K562 (cell line): ENCODE data around the gene ZNF761. TPM values are rescaled to one million over a fixed set of nuclear protein-coding genes. Genes with fewer than 3 reads are reported as not detected.

Experiments used
- ATAC-seq: fragments of 200-7000 bp; cut with Tn5 transposase; 3 replicates; pipeline ENCODE4 v1.9.1; 2020; ENCODE audit warnings: moderate library complexity
- BruUV-seq: library from RNA; stranded (reverse); fragments of 400-500 nt; replicated peaks from 2 replicates; lab custom pipeline; 2021; lab: Mats Ljungman, UMichigan
- CTCF ChIA-PET: fragments of 300-600 bp; formaldehyde crosslinking; extraction: SDS; loops from one replicate; lab custom pipeline; 2021; ENCODE audit warnings: low intra/inter-chr PET ratio; lab: Yijun Ruan, JAX
- POLR2A ChIA-PET: fragments of 300-600, 350-650 bp; sonication (Branson Sonifier 250); formaldehyde crosslinking; extraction: SDS; loops from one replicate; lab custom pipeline; 2021; ENCODE audit warnings: antibody characterized with exemption, inconsistent platforms; lab: Yijun Ruan, JAX
- DNase-seq, 4 experiments: peaks; one replicate each; pipeline versions ENCODE4 v3.0.0 to v3.0.0-alpha.2; 2011 to 2018; ENCODE audit warnings: low spot score in 3 of 4, mixed read lengths in 3 of 4; ENCODE audit errors: extremely low read depth in 1 of 4
- FAIRE-seq: peaks from 2 replicates; lab custom pipeline; 2011; peaks lifted over from hg19 to GRCh38; lab: Jason Lieb, UNC
- H2AFZ ChIP-seq: 2 replicates; pipeline ENCODE4 v1.6.0; 2011; ENCODE audit warnings: low read depth, low read length, control low read depth, inconsistent platforms
- H3K27ac ChIP-seq: fragments of 200-600 bp; 3 replicates; pipeline ENCODE4 v1.8.0; 2011; ENCODE audit warnings: low read depth, mild to moderate bottlenecking, control low read depth, inconsistent platforms, low read length, moderate library complexity, mixed read lengths; ENCODE audit errors: extremely low read depth
- H3K27me3 ChIP-seq, 2 experiments: fragments of 300-600 bp in 1 of 2; 2 replicates in 1 of 2; 3 replicates in 1 of 2; pipeline versions ENCODE4 v1.6.0 to v1.8.0; 2011; ENCODE audit warnings: inconsistent platforms in 2 of 2, low read length in 2 of 2, mild to moderate bottlenecking in 1 of 2, mixed read lengths in 1 of 2, moderate library complexity in 1 of 2; ENCODE audit not compliant: control insufficient read depth in 2 of 2, insufficient read depth in 2 of 2
- H3K36me3 ChIP-seq: fragments of 300-600 bp; 3 replicates; pipeline ENCODE4 v1.8.0; 2011; ENCODE audit warnings: mild to moderate bottlenecking, low read length, inconsistent platforms; ENCODE audit not compliant: control insufficient read depth, insufficient read depth
- H3K4me1 ChIP-seq, 2 experiments: fragments of 200-600 bp in 1 of 2; replicated peaks in 1 of 2; 2 replicates in 1 of 2; 3 replicates in 1 of 2; pipeline versions ENCODE4 v1.5.1 to v1.8.0; 2011; ENCODE audit warnings: inconsistent platforms in 2 of 2, low read length in 2 of 2, mild to moderate bottlenecking in 1 of 2, mixed read lengths in 1 of 2, moderate library complexity in 1 of 2; ENCODE audit not compliant: control insufficient read depth in 2 of 2, insufficient read depth in 2 of 2
- H3K4me2 ChIP-seq: 2 replicates; pipeline ENCODE4 v1.6.1; 2011; ENCODE audit warnings: low read length, control low read depth, inconsistent platforms, mixed read lengths; ENCODE audit not compliant: insufficient read depth
- H3K4me3 ChIP-seq: fragments of 200-600 bp; sonication (generic), shearing (Covaris generic); 2 replicates; pipeline ENCODE4 v1.5.1; 2016; ENCODE audit warnings: control low read depth, inconsistent platforms
- H3K79me2 ChIP-seq: fragments of 200-600 bp; 3 replicates; pipeline ENCODE4 v1.8.0; 2011; ENCODE audit warnings: low read length, inconsistent platforms; ENCODE audit not compliant: control insufficient read depth, insufficient read depth
- H3K9ac ChIP-seq, 2 experiments: 2 replicates each; pipeline versions ENCODE4 v1.6.0 to v1.6.1; 2011; ENCODE audit warnings: low read depth in 2 of 2, low read length in 2 of 2, control low read depth in 1 of 2, inconsistent platforms in 1 of 2, mild to moderate bottlenecking in 1 of 2, mixed read lengths in 1 of 2; ENCODE audit not compliant: insufficient read depth in 1 of 2
- H3K9me1 ChIP-seq: one replicate; pipeline ENCODE4 v1.6.0; 2011; ENCODE audit warnings: inconsistent platforms, mild to moderate bottlenecking, low read length, moderate library complexity; ENCODE audit not compliant: control insufficient read depth, insufficient read depth
- H3K9me3 ChIP-seq: replicated peaks from 2 replicates; pipeline ENCODE4 v1.5.1; 2011; ENCODE audit warnings: low read depth, low read length, inconsistent platforms; ENCODE audit not compliant: control insufficient read depth, insufficient read depth
- H4K20me1 ChIP-seq: replicated peaks from 2 replicates; pipeline ENCODE4 v1.6.1; 2011; ENCODE audit warnings: low read length, inconsistent platforms, mixed read lengths; ENCODE audit not compliant: control insufficient read depth, insufficient read depth
- MAFF ChIP-seq: IDR thresholded peaks from 2 replicates; pipeline ENCODE4 v1.6.1; 2012; ENCODE audit warnings: low read length, improper control_type of control experiment
- MCM2 ChIP-seq: fragments of 450-650 bp; IDR thresholded peaks from 2 replicates; pipeline ENCODE4 v1.6.1; 2017; ENCODE audit warnings: low read depth, mild to moderate bottlenecking
- NCOA4 ChIP-seq: fragments of 450-650 bp; IDR thresholded peaks from 2 replicates; pipeline ENCODE4 v1.6.1; 2018; ENCODE audit warnings: mild to moderate bottlenecking; ENCODE audit not compliant: partially characterized antibody
- PTTG1 ChIP-seq: fragments of 450-650 bp; IDR thresholded peaks from 2 replicates; pipeline ENCODE4 v1.6.1; 2016; ENCODE audit warnings: low read depth, mild to moderate bottlenecking, missing genetic modification characterization, missing compliant biosample characterization
- RAD21 ChIP-seq, 2 experiments: fragments of 250-450 bp in 1 of 2; fragments of 450-650 bp in 1 of 2; sonication (Bioruptor Pico) in 1 of 2; formaldehyde crosslinking in 1 of 2; IDR thresholded peaks in 1 of 2; conservative IDR thresholded peaks in 1 of 2; 2 replicates each; pipeline versions ENCODE4 v1.4.0 to v1.8.0; 2020 to 2022; ENCODE audit warnings: mild to moderate bottlenecking in 2 of 2, moderate library complexity in 1 of 2
- RNF219 ChIP-seq: fragments of 250-450 bp; sonication (Bioruptor Pico); IDR thresholded peaks from 2 replicates; pipeline ENCODE4 v1.5.0; 2022; ENCODE audit warnings: mild to moderate bottlenecking
- STAG1 ChIP-seq: sonication (generic); formaldehyde crosslinking; IDR thresholded peaks from 2 replicates; pipeline ENCODE4 v1.5.0; 2020; ENCODE audit warnings: missing genetic modification reagents, borderline replicate concordance
- TAF9B ChIP-seq: fragments of 450-650 bp; IDR thresholded peaks from 2 replicates; pipeline ENCODE4 v1.6.1; 2018; ENCODE audit warnings: mild to moderate bottlenecking; ENCODE audit not compliant: partially characterized antibody
- TEAD1 ChIP-seq, 2 experiments: fragments of 450-650 bp in 1 of 2; sonication (generic) in 1 of 2; formaldehyde crosslinking; IDR thresholded peaks; 2 replicates each; pipeline versions ENCODE4 v1.4.0 to v1.8.0; 2020 to 2022; ENCODE audit warnings: mild to moderate bottlenecking in 2 of 2, missing genetic modification reagents in 1 of 2
- TGIF2 ChIP-seq: sonication (generic); formaldehyde crosslinking; IDR thresholded peaks from 2 replicates; pipeline ENCODE4 v1.8.1; 2022; ENCODE audit warnings: mild to moderate bottlenecking, missing genetic modification reagents, moderate library complexity
- ZNF197 ChIP-seq: fragments of 200-800 bp; sonication (Bioruptor generic); IDR thresholded peaks from 2 replicates; pipeline ENCODE4 v1.6.1; 2016; ENCODE audit warnings: low read depth, missing genetic modification characterization, missing compliant biosample characterization
- ZNF212 ChIP-seq: fragments of 450-650 bp; formaldehyde crosslinking; IDR thresholded peaks from 2 replicates; pipeline ENCODE4 v1.4.0; 2020; ENCODE audit warnings: mild to moderate bottlenecking
- ZNF445 ChIP-seq: fragments of 250-450 bp; sonication (Bioruptor Pico); IDR thresholded peaks from 2 replicates; pipeline ENCODE4 v1.4.0; 2020; ENCODE audit warnings: low read depth, mild to moderate bottlenecking, moderate library complexity
- WGBS: fragments of 100-300 bp; shearing (Covaris generic); methylation state at CpG from one replicate; pipeline ENCODE4 v1.1.6; 2016; ENCODE audit warnings: low coverage, mixed read lengths; ENCODE audit not compliant: insufficient coverage; ENCODE audit errors: missing lambda C conversion rate; 5-methylcytosine and 5-hydroxymethylcytosine counted together
- in situ Hi-C: fragments of 300-500 bp; cut with MboI; formaldehyde crosslinking; loops from 4 replicates; pipeline ENCODE4 v1.15.0; 2018; ENCODE audit warnings: inconsistent platforms, mixed read lengths
- intact Hi-C: fragments of 100-400 bp; cut with micrococcal nuclease; formaldehyde crosslinking; loops from 2 replicates; pipeline ENCODE4 v1.14.2; 2022
- polyA plus RNA-seq, 8 experiments: library from polyadenylated mRNA; depleted of rRNA in 4 of 8; stranded (reverse) in 5 of 8; unstranded in 3 of 8; fragments of >200 nt; fragmentation: Nextera tagmentation in 2 of 8; fragmentation: Illumina TruSeq in 1 of 8; extraction: Ambion mirVana in 2 of 8; extraction: Trizol in 1 of 8; gene quantifications; 2 replicates each; pipeline versions ENCODE4 v1.2.1 to v1.2.3, GENCODE V29; 2011 to 2014; ENCODE audit warnings: inconsistent platforms in 1 of 8, missing spikeins in 1 of 8
- total RNA-seq, 7 experiments: library from RNA; depleted of rRNA in 6 of 7; stranded (reverse); fragments of >200 nt in 6 of 7; fragmentation: Illumina TruSeq in 2 of 7; extraction: Trizol in 2 of 7; gene quantifications; 2 replicates each; pipeline versions ENCODE4 v1.2.1 to v1.2.3, GENCODE V29; 2011 to 2021; ENCODE audit warnings: low replicate concordance in 1 of 7
- TF ChIP-seq, protein P1 (sequence below), 2 experiments: IDR thresholded peaks in 1 of 2; conservative IDR thresholded peaks in 1 of 2; 2 replicates each; pipeline ENCODE4 v1.6.1; 2016; ENCODE audit warnings: low read depth in 2 of 2, mild to moderate bottlenecking in 1 of 2, missing compliant biosample characterization in 1 of 2, missing genetic modification characterization in 1 of 2, moderate library complexity in 1 of 2

Gene ZNF761
- total and polyA plus RNA-seq, 9 of the 15 experiments (the other 6 are each of a cell fraction or from before 2014, with no cell fraction given), result 10.3 to 30.2 (median 17.0) TPM

DNA sequence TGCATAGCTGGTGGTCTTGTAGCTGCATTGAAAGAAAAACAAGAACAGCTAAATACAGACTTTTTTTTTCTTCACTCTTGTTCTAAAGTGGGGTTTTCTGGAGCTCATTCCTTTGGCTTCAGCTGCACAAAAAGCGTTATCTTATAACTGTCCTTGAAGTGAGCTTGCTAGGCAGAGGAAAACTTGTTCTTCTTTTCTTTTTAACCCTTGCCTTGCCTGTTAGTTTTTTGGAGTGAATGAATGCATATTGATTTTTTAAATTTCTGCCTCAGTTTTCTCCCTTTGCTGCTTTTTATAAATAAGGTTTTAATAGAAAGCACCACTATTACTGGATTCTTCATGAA is 35.3 kb upstream of the ZNF761 start:
- in situ Hi-C loops, result no loop called here
- peak in 1 of 4 experiments; percentile 6 for DNase-seq
- Histone ChIP-seq H3K36me3 (peaks cover 26% of the 10 kb centered on the region; the same call in 2 of the 3 replicates), H3K79me2 (peaks cover 18% of the 10 kb centered on the region), H3K4me3 (peak overlapping the region; percentile 67), H3K9me1 (no peaks in the 10 kb centered on the region)
- no TSS peak for BruUV-seq
- no peak for FAIRE-seq
- no peak for ATAC-seq
- WGBS, result 0% methylated on average over 1 of the region's 1 CpG
- no peak for TF ChIP-seq TAF9B
- no peak for TF ChIP-seq PTTG1 (tag)
- TF ChIP-seq, protein P1, sequence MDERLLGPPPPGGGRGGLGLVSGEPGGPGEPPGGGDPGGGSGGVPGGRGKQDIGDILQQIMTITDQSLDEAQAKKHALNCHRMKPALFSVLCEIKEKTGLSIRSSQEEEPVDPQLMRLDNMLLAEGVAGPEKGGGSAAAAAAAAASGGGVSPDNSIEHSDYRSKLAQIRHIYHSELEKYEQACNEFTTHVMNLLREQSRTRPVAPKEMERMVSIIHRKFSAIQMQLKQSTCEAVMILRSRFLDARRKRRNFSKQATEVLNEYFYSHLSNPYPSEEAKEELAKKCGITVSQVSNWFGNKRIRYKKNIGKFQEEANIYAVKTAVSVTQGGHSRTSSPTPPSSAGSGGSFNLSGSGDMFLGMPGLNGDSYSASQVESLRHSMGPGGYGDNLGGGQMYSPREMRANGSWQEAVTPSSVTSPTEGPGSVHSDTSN (CRISPR knock-in tag; IDR thresholded peaks at IDR 0.05; ENCODE audit: low read depth), result no peak
- TF ChIP-seq, protein P1 (tag; conservative IDR thresholded peaks at IDR 0.05; ENCODE audit: low read depth), result no peak
- TF ChIP-seq RAD21 (CRISPR knock-in tag; conservative IDR thresholded peaks at IDR 0.05 in 1 of 2, IDR thresholded peaks at IDR 0.05 in 1 of 2), result no peak
- no peak for TF ChIP-seq ZNF197 (CRISPR knock-in tag)
- no peak for TF ChIP-seq ZNF445 (CRISPR knock-in tag)
- no peak for TF ChIP-seq MAFF
- TF ChIP-seq STAG1 (CRISPR knock-in tag), result no peak
- no peak for TF ChIP-seq NCOA4
- TF ChIP-seq TEAD1 (CRISPR knock-in tag; IDR thresholded peaks at IDR 0.05), result no peak
- no peak for TF ChIP-seq RNF219 (CRISPR knock-in tag)
- TF ChIP-seq ZNF212 (CRISPR knock-in tag), result no peak
- no peak for TF ChIP-seq MCM2
- TF ChIP-seq TGIF2, result no peak
- TF ChIP-seq, all 486 proteins: peak for 0
- Histone ChIP-seq H3K9ac (no peak overlapping the region), H3K9me3 (peaks cover 5% of the 10 kb centered on the region), H2AFZ (no peak overlapping the region), H3K4me1 (peaks cover 8 to 12% of the 10 kb centered on the region in 2 experiments; a peak in 4 of 5 replicates), H3K4me2 (peak overlapping the region; percentile 85), H3K27me3 (no peaks in the 10 kb centered on the region), H3K27ac (no peak overlapping the region), H4K20me1 (no peaks in the 10 kb centered on the region)
- intact Hi-C loops, result no loop called here
- ChIA-PET CTCF (no interaction called here), POLR2A (interaction anchor here (1.2 kb wide), 1 partner anchor 43 kb away, joined by 3 read pairs; no protein-coding TSS in a partner anchor)
